Neuronal stem cell (in vitro differentiated cells): ENCODE measurements around the gene FBXO34.

Experiments used
- DNase-seq: peaks from one replicate; pipeline ENCODE4 v3.0.0-alpha.2; 2013; ENCODE audit warnings: low spot score
- H2AFZ ChIP-seq: one replicate; pipeline ENCODE4 v1.6.1; 2013; ENCODE audit warnings: mild to moderate bottlenecking, low read length, inconsistent platforms
- H2AK5ac ChIP-seq: 2 replicates; pipeline ENCODE4 v1.6.1; 2013; ENCODE audit warnings: low read depth, mild to moderate bottlenecking, inconsistent platforms, low read length, moderate library complexity, mixed read lengths
- H2BK120ac ChIP-seq: 2 replicates; pipeline ENCODE4 v1.6.1; 2013; ENCODE audit warnings: low read depth, mild to moderate bottlenecking, inconsistent platforms, low read length, moderate library complexity, mixed read lengths
- H2BK12ac ChIP-seq: one replicate; pipeline ENCODE4 v1.6.1; 2013; ENCODE audit warnings: low read length, inconsistent platforms
- H2BK15ac ChIP-seq: 2 replicates; pipeline ENCODE4 v1.6.1; 2013; ENCODE audit warnings: mild to moderate bottlenecking, low read length, inconsistent platforms, mixed read lengths
- H2BK5ac ChIP-seq: one replicate; pipeline ENCODE4 v1.6.1; 2013; ENCODE audit warnings: inconsistent platforms, mild to moderate bottlenecking, low read length, moderate library complexity
- H3K14ac ChIP-seq: one replicate; pipeline ENCODE4 v1.6.1; 2013; ENCODE audit warnings: low read length, inconsistent platforms
- H3K18ac ChIP-seq: 2 replicates; pipeline ENCODE4 v1.6.1; 2013; ENCODE audit warnings: low read length, inconsistent platforms
- H3K23ac ChIP-seq: 2 replicates; pipeline ENCODE4 v1.6.1; 2013; ENCODE audit warnings: low read depth, mild to moderate bottlenecking, mixed read lengths, low read length, inconsistent platforms; ENCODE audit not compliant: poor library complexity
- H3K27ac ChIP-seq: replicated peaks from 3 replicates; pipeline ENCODE4 v1.5.1; 2013; ENCODE audit warnings: low read length, inconsistent platforms
- H3K27me3 ChIP-seq, 3 experiments: 2 replicates each; pipeline ENCODE4 v1.6.1; 2013; ENCODE audit warnings: low read length in 3 of 3, mild to moderate bottlenecking in 2 of 3, inconsistent platforms in 1 of 3, low read depth in 1 of 3, mixed read lengths in 1 of 3, moderate library complexity in 1 of 3; ENCODE audit not compliant: control insufficient read depth in 3 of 3, insufficient read depth in 3 of 3
- H3K36me3 ChIP-seq, 2 donors: replicated peaks in 1 of 2; 2 replicates each; pipeline ENCODE4 v1.6.1; 2013; ENCODE audit warnings: low read length in 2 of 2; ENCODE audit not compliant: control insufficient read depth in 2 of 2, insufficient read depth in 2 of 2
- H3K4ac ChIP-seq: 2 replicates; pipeline ENCODE4 v1.6.1; 2013; ENCODE audit warnings: inconsistent platforms, mild to moderate bottlenecking, low read length, moderate library complexity
- H3K4me1 ChIP-seq, 2 donors: 1 replicate in 1 of 2; 2 replicates in 1 of 2; pipeline ENCODE4 v1.6.1; 2013; ENCODE audit warnings: low read length in 2 of 2, low read depth in 1 of 2; ENCODE audit not compliant: control insufficient read depth in 2 of 2, insufficient read depth in 1 of 2
- H3K4me2 ChIP-seq: one replicate; pipeline ENCODE4 v1.6.1; 2013; ENCODE audit warnings: mild to moderate bottlenecking, low read length, inconsistent platforms; ENCODE audit not compliant: insufficient read depth, poor library complexity, severe bottlenecking
- H3K4me3 ChIP-seq, 2 donors: 2 replicates each; pipeline ENCODE4 v1.5.1; 2013; ENCODE audit warnings: low read length in 2 of 2, mild to moderate bottlenecking in 2 of 2, inconsistent platforms in 1 of 2, moderate library complexity in 1 of 2
- H3K79me1 ChIP-seq: one replicate; pipeline ENCODE4 v1.6.1; 2013; ENCODE audit warnings: low read depth, mild to moderate bottlenecking, inconsistent platforms, low read length, moderate library complexity
- H3K9ac ChIP-seq: one replicate; pipeline ENCODE4 v1.6.1; 2013; ENCODE audit warnings: mild to moderate bottlenecking, low read depth, low read length, inconsistent platforms; ENCODE audit not compliant: poor library complexity
- H3K9me3 ChIP-seq, 2 donors: replicated peaks in 1 of 2; 2 replicates each; pipeline versions ENCODE3 to v1.6.1; 2013; ENCODE audit warnings: low read length in 2 of 2, mild to moderate bottlenecking in 2 of 2, inconsistent platforms in 1 of 2, low read depth in 1 of 2, mixed read lengths in 1 of 2, moderate library complexity in 1 of 2; ENCODE audit not compliant: control insufficient read depth in 2 of 2, insufficient read depth in 1 of 2
- H4K8ac ChIP-seq: one replicate; pipeline ENCODE4 v1.6.1; 2013; ENCODE audit warnings: low read depth, mild to moderate bottlenecking, inconsistent platforms, low read length, moderate library complexity
- H4K91ac ChIP-seq: one replicate; pipeline ENCODE4 v1.6.1; 2013; ENCODE audit warnings: low read length, low read depth, mild to moderate bottlenecking, inconsistent platforms; ENCODE audit not compliant: poor library complexity
- WGBS, 2 donors: extraction: QIAGEN DNeasy Blood & Tissue Kit; methylation state at CpG; one replicate each; pipeline ENCODE4 v1.1.7; 2013; ENCODE audit warnings: missing lambda C conversion rate in 2 of 2, mixed read lengths in 1 of 2; ENCODE audit not compliant: insufficient read length in 2 of 2, insufficient replicate concordance in 1 of 2; ENCODE audit errors: extremely low coverage in 2 of 2; 5-methylcytosine and 5-hydroxymethylcytosine counted together

FBXO34 gene

GRCh38 chr14:55329999-55330710 lies 58.9 kb downstream of the FBXO34 start:
- no CpG with 5 or more reads among the region's 6 CpGs for WGBS, 2 donors

GRCh38 chr14:55332654-55333570 lies 61.7 kb downstream of the FBXO34 start:
- Histone ChIP-seq H3K27me3 (no peaks in the 10 kb centered on the region), H2BK5ac (no peak overlapping the region)
- no peak for DNase-seq

More at GRCh38 chr14:55329999-55330710, 58.9 kb downstream of the FBXO34 start:
- no peak overlapping the region for H2BK15ac ChIP-seq
- H2BK120ac ChIP-seq, result no peak overlapping the region
- no peak overlapping the region for H2AK5ac ChIP-seq
- H3K4me2 ChIP-seq, result no peak overlapping the region
- no peaks in the 10 kb centered on the region for H3K27me3 ChIP-seq
- H3K79me1 ChIP-seq, result peaks cover 2% of the 10 kb centered on the region
- H2BK5ac ChIP-seq, result no peak overlapping the region
- H3K9ac ChIP-seq, result no peak overlapping the region
- H3K36me3 ChIP-seq, result no peaks in the 10 kb centered on the region
- H3K23ac ChIP-seq, result no peak overlapping the region
- H4K8ac ChIP-seq, result no peak overlapping the region
- H3K9me3 ChIP-seq, result no peaks in the 10 kb centered on the region
- no peak for DNase-seq
- no peak overlapping the region for H3K18ac ChIP-seq
- H2AFZ ChIP-seq, result no peak overlapping the region
- no peak overlapping the region for H4K91ac ChIP-seq
- H3K4me1 ChIP-seq, result peaks cover 0 to 5% of the 10 kb centered on the region in 2 donors
- no peak overlapping the region for H3K4ac ChIP-seq
- H3K27ac ChIP-seq, result no peak overlapping the region
- no peak overlapping the region for H3K14ac ChIP-seq
- H2BK12ac ChIP-seq, result no peak overlapping the region
- H3K4me3 ChIP-seq, result no peak overlapping the region

DNA sequence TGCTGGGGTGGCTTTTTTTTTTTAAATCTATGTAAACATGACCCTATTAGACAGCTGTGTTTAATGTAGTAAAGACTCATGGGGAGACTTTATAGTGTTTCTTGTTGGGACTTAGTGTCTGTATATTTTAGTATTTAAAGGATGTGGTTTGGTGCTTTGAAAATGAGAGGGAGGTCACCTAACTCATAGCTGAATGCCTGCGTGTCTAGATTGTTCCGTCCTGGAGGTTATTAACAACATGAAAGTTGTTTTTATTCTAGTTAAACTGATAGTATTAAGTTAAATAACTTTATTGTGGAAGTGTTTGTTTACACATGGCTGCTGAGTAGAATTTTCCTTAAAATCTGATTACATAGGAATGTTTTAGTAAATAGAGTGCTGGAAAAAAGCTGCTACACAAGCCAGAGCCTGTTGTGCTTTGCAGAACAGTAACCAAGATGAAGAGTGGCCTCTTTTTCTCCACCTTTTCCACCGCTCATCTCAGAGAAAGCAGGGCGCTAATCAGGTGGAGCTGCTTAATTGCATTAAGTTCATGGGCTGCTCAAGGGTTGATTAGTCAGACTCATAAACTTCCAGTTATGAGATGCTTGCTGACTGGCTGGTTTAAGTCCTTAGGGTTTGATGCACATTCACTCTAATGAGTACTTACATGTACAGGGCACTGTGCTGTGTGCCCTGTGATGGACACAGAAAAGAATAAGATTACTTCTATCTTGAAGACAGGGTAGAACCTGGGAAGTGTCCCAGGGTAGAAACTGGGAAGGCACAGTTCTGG lies 62.7 kb downstream of the FBXO34 start:
- Histone ChIP-seq H3K27me3 (no peaks in the 10 kb centered on the region), H3K23ac (no peak overlapping the region), H3K9ac (no peak overlapping the region), H2BK15ac (no peak overlapping the region), H3K79me1 (peaks cover 2% of the 10 kb centered on the region), H3K4ac (no peak overlapping the region), H3K4me3 (no peak overlapping the region), H2BK120ac (no peak overlapping the region), H3K4me1 (no peaks in the 10 kb centered on the region), H3K4me2 (no peak overlapping the region), H3K27ac (no peak overlapping the region), H3K9me3 (no peaks in the 10 kb centered on the region), H4K91ac (no peak overlapping the region), H2AK5ac (no peak overlapping the region), H3K18ac (no peak overlapping the region), H2AFZ (no peak overlapping the region), H2BK12ac (no peak overlapping the region), H3K36me3 (no peaks in the 10 kb centered on the region), H4K8ac (no peak overlapping the region), H3K14ac (no peak overlapping the region), H2BK5ac (no peak overlapping the region)
- WGBS, 2 donors, result no CpG with 5 or more reads among the region's 4 CpGs
- no peak for DNase-seq

More at GRCh38 chr14:55332654-55333570, 61.7 kb downstream of the FBXO34 start:
- no CpG with 5 or more reads among the region's 7 CpGs for WGBS, 2 donors
- H4K8ac ChIP-seq, result no peak overlapping the region
- H3K79me1 ChIP-seq, result peaks cover 2% of the 10 kb centered on the region
- no peaks in the 10 kb centered on the region for H3K9me3 ChIP-seq
- H2BK12ac ChIP-seq, result no peak overlapping the region
- H3K23ac ChIP-seq, result no peak overlapping the region
- H3K36me3 ChIP-seq, result no peaks in the 10 kb centered on the region
- H2AFZ ChIP-seq, result no peak overlapping the region
- no peak overlapping the region for H3K27ac ChIP-seq
- H3K9ac ChIP-seq, result no peak overlapping the region
- H4K91ac ChIP-seq, result no peak overlapping the region
- H3K4me2 ChIP-seq, result no peak overlapping the region
- no peak overlapping the region for H2BK120ac ChIP-seq
- H3K4me1 ChIP-seq, result no peaks in the 10 kb centered on the region
- H3K4ac ChIP-seq, result no peak overlapping the region
- H3K14ac ChIP-seq, result no peak overlapping the region
- H2BK15ac ChIP-seq, result no peak overlapping the region
- no peak overlapping the region for H3K18ac ChIP-seq
- H2AK5ac ChIP-seq, result no peak overlapping the region
- H3K4me3 ChIP-seq, result no peak overlapping the region
